Prostate gland (tissue), 2 donors: ENCODE data around the gene MRM2.

Source experiments
- POLR2A ChIP-seq: fragments of 450-650 bp; IDR thresholded peaks from one replicate; pipeline ENCODE4 v1.6.1; 2016; ENCODE audit warnings: antibody characterized with exemption, mild to moderate bottlenecking
- POLR2AphosphoS5 ChIP-seq: sonication (generic); formaldehyde crosslinking; IDR thresholded peaks from one replicate; pipeline ENCODE4 v1.6.1; 2017; ENCODE audit warnings: antibody characterized with exemption
- TF ChIP-seq, protein P1 (sequence below), 4 experiments: fragments of 200-600 bp in 2 of 4; fragments of 450-650 bp in 2 of 4; sonication (generic) in 2 of 4; IDR thresholded peaks; 1 replicate in 3 of 4; 2 replicates in 1 of 4; pipeline ENCODE4 v1.5.1; 2016 to 2019; ENCODE audit warnings: antibody characterized with exemption in 4 of 4, mild to moderate bottlenecking in 2 of 4, moderate library complexity in 2 of 4

DNA sequence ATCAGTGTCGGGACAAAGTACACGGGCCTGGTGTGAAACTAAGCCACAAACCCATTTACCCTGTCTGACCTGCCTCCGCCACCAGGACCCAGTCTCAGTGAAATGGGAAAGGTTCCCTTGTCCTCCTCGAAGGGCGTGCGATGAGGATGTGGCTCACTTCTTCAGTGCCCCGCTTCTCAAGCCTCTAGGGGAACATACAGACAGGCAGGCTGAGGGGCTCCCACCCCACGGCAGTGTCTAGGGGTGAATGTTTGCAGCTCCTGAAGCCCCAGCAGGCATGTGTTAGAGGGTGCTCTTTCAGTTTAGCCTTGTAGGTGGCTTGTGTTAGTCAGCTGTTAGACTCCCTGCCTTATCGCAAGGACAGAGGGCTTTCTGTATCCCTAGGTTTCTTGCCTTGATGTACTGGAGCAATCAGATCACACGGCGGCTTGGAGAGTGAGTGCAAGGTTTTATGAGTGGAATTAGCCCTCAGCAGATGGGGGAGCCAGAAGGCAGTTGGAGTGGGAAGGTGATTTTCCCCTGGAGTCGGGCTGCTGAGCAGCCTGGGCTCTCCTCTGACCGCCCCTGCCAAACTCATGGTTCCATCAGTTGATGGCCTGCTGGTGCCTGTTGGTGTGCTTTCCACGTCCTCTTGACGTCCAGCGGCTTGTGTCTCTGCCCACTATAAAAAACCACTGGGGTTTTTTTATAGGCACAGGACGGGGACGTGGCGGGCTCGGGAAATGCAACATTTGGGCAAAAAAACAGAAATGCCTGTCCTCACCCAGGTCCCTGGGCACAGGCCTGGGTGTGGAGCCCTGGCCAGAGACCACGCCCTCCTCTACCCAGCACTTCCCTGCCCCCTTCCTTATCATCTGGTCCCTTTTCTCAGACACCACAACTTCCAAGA lies 780 bp upstream of the MRM2 start:
- no peak for TF ChIP-seq POLR2A
- no peak for TF ChIP-seq POLR2AphosphoS5
- TF ChIP-seq, protein P1, sequence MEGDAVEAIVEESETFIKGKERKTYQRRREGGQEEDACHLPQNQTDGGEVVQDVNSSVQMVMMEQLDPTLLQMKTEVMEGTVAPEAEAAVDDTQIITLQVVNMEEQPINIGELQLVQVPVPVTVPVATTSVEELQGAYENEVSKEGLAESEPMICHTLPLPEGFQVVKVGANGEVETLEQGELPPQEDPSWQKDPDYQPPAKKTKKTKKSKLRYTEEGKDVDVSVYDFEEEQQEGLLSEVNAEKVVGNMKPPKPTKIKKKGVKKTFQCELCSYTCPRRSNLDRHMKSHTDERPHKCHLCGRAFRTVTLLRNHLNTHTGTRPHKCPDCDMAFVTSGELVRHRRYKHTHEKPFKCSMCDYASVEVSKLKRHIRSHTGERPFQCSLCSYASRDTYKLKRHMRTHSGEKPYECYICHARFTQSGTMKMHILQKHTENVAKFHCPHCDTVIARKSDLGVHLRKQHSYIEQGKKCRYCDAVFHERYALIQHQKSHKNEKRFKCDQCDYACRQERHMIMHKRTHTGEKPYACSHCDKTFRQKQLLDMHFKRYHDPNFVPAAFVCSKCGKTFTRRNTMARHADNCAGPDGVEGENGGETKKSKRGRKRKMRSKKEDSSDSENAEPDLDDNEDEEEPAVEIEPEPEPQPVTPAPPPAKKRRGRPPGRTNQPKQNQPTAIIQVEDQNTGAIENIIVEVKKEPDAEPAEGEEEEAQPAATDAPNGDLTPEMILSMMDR (IDR thresholded peaks at IDR 0.05): no peak
